MG63 (cell line): ENCODE results near the gene ADARB2. TPM values are rescaled to one million over a fixed set of nuclear protein-coding genes. Genes with fewer than 3 reads are reported as not detected.

Source experiments
- DNase-seq: peaks from one replicate; pipeline ENCODE4 v3.0.0-alpha.2; 2020
- H3K27me3 ChIP-seq: fragments of 250-450 bp; sonication (Bioruptor Pico); 2 replicates; pipeline ENCODE4 v1.5.1; 2020; ENCODE audit warnings: mild to moderate bottlenecking, moderate library complexity
- H3K36me3 ChIP-seq: fragments of 250-450 bp; sonication (Bioruptor Pico); 2 replicates; pipeline ENCODE4 v1.5.1; 2020; ENCODE audit warnings: mild to moderate bottlenecking, moderate library complexity
- H3K4me3 ChIP-seq: fragments of 250-450 bp; sonication (Bioruptor Pico); 2 replicates; pipeline ENCODE4 v1.5.1; 2020; ENCODE audit warnings: mild to moderate bottlenecking, moderate library complexity
- H3K9me3 ChIP-seq: fragments of 250-450 bp; sonication (Bioruptor Pico); 2 replicates; pipeline ENCODE4 v1.5.1; 2020; ENCODE audit warnings: mild to moderate bottlenecking, moderate library complexity
- total RNA-seq: library from RNA; depleted of rRNA; stranded (reverse); fragments of >200 nt; shearing (Covaris generic); gene quantifications from 2 replicates; pipeline ENCODE4 v1.2.3, GENCODE V29; 2014; ENCODE audit warnings: low replicate concordance

ADARB2 gene
- total RNA-seq, 1 experiment from 2014 or later: not detected

GRCh38 chr10:1374511-1375345, 362.6 kb downstream of the ADARB2 start:
- peaks cover 12% of the 10 kb centered on the region for H3K27me3 ChIP-seq
- no peaks in the 10 kb centered on the region for H3K9me3 ChIP-seq
- H3K4me3 ChIP-seq: no peak overlapping the region
- no peak for DNase-seq
- H3K36me3 ChIP-seq: no peaks in the 10 kb centered on the region

GRCh38 chr10:1373287-1373686, 364.0 kb downstream of the ADARB2 start:
- no peaks in the 10 kb centered on the region for H3K36me3 ChIP-seq
- H3K27me3 ChIP-seq: peaks cover 7% of the 10 kb centered on the region; the same call in 1 of the 2 replicates
- H3K9me3 ChIP-seq: no peaks in the 10 kb centered on the region
- H3K4me3 ChIP-seq: no peak overlapping the region
- DNase-seq: no peak

- Histone ChIP-seq H3K4me3 (no peak overlapping the region), H3K9me3 (no peaks in the 10 kb centered on the region), H3K27me3 (peaks cover 4% of the 10 kb centered on the region; the same call in 1 of the 2 replicates), H3K36me3 (no peaks in the 10 kb centered on the region)
- no peak for DNase-seq
Measured at GRCh38 chr10:1372212-1372611, 365.1 kb downstream of the ADARB2 start.

GRCh38 chr10:1370298-1370697, 367.0 kb downstream of the ADARB2 start:
- no peaks in the 10 kb centered on the region for H3K9me3 ChIP-seq

GRCh38 chr10:1369665-1370064, 367.7 kb downstream of the ADARB2 start:
- H3K36me3 ChIP-seq: no peaks in the 10 kb centered on the region
- peaks cover 4% of the 10 kb centered on the region; the same call in 1 of the 2 replicates for H3K27me3 ChIP-seq
- no peak overlapping the region for H3K4me3 ChIP-seq
- no peak for DNase-seq
- H3K9me3 ChIP-seq: no peaks in the 10 kb centered on the region

More at GRCh38 chr10:1370298-1370697, 367.0 kb downstream of the ADARB2 start:
- Histone ChIP-seq H3K4me3 (no peak overlapping the region), H3K36me3 (no peaks in the 10 kb centered on the region), H3K27me3 (peaks cover 4% of the 10 kb centered on the region; the same call in 1 of the 2 replicates)
- no peak for DNase-seq

GRCh38 chr10:1369197-1369596, 368.1 kb downstream of the ADARB2 start:
- Histone ChIP-seq H3K36me3 (no peaks in the 10 kb centered on the region), H3K9me3 (no peaks in the 10 kb centered on the region), H3K27me3 (peaks cover 4% of the 10 kb centered on the region; the same call in 1 of the 2 replicates), H3K4me3 (no peak overlapping the region)
- DNase-seq: no peak

GRCh38 chr10:1368842-1369171, 368.5 kb downstream of the ADARB2 start:
- H3K4me3 ChIP-seq: no peak overlapping the region
- DNase-seq: peak; percentile 36
- no peaks in the 10 kb centered on the region for H3K36me3 ChIP-seq
- H3K27me3 ChIP-seq: peaks cover 4% of the 10 kb centered on the region; the same call in 1 of the 2 replicates
- H3K9me3 ChIP-seq: no peaks in the 10 kb centered on the region

- no peaks in the 10 kb centered on the region for H3K9me3 ChIP-seq
- DNase-seq: no peak
Measured at GRCh38 chr10:1367938-1368841, 369.1 kb downstream of the ADARB2 start.

GRCh38 chr10:1366811-1367425, 370.4 kb downstream of the ADARB2 start:
- Histone ChIP-seq H3K36me3 (no peaks in the 10 kb centered on the region), H3K4me3 (no peak overlapping the region), H3K27me3 (peaks cover 4% of the 10 kb centered on the region; the same call in 1 of the 2 replicates), H3K9me3 (no peaks in the 10 kb centered on the region)
- no peak for DNase-seq

More at GRCh38 chr10:1367938-1368841, 369.1 kb downstream of the ADARB2 start:
- H3K4me3 ChIP-seq: no peak overlapping the region
- H3K36me3 ChIP-seq: no peaks in the 10 kb centered on the region
- peaks cover 4% of the 10 kb centered on the region; the same call in 1 of the 2 replicates for H3K27me3 ChIP-seq

GRCh38 chr10:1366322-1366691, 371.0 kb downstream of the ADARB2 start:
- Histone ChIP-seq H3K9me3 (no peaks in the 10 kb centered on the region), H3K4me3 (no peak overlapping the region), H3K27me3 (peaks cover 4% of the 10 kb centered on the region; the same call in 1 of the 2 replicates), H3K36me3 (no peaks in the 10 kb centered on the region)
- DNase-seq: no peak

GRCh38 chr10:1365540-1366321, 371.6 kb downstream of the ADARB2 start:
- peaks cover 3% of the 10 kb centered on the region; the same call in 1 of the 2 replicates for H3K27me3 ChIP-seq
- no peaks in the 10 kb centered on the region for H3K36me3 ChIP-seq
- H3K4me3 ChIP-seq: no peak overlapping the region
- no peaks in the 10 kb centered on the region for H3K9me3 ChIP-seq
- DNase-seq: no peak

GRCh38 chr10:1364151-1364910, 373.0 kb downstream of the ADARB2 start:
- Histone ChIP-seq H3K4me3 (no peak overlapping the region), H3K9me3 (no peaks in the 10 kb centered on the region), H3K27me3 (no peaks in the 10 kb centered on the region), H3K36me3 (no peaks in the 10 kb centered on the region)
- no peak for DNase-seq

- Histone ChIP-seq H3K27me3 (no peaks in the 10 kb centered on the region), H3K4me3 (no peak overlapping the region), H3K36me3 (no peaks in the 10 kb centered on the region), H3K9me3 (no peaks in the 10 kb centered on the region)
- no peak for DNase-seq
Measured at GRCh38 chr10:1363446-1364121, 373.7 kb downstream of the ADARB2 start.

GRCh38 chr10:1362589-1363445, 374.5 kb downstream of the ADARB2 start:
- Histone ChIP-seq H3K9me3 (no peaks in the 10 kb centered on the region), H3K27me3 (no peaks in the 10 kb centered on the region), H3K4me3 (no peak overlapping the region), H3K36me3 (no peaks in the 10 kb centered on the region)
- DNase-seq: no peak
